ENCODE measurements around the gene DOCK9.

Gene DOCK9

DNA sequence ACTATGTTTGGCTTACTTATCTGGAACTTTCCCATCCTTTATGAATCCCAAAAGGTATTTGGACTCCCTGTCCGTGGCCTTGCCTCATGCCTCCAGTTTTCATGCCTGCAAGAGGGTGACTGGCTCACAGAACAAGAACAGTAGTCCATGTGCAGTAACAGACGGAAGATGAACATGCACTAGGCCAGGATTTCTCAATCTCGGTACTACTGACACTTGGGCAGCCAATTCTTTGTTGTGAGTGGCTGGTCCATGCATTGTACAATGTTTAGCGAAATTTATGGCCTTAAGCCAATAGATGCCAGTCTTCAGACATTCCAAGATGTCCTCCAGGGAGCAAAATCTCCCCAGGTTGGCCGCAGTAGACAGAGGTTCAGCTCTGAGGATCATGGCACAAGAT, 61.9 kb downstream of the DOCK9 start:
- no peak overlapping the region for H4K91ac ChIP-seq (ENCODE audit: low read depth, low read length)
- H3K79me2 ChIP-seq (ENCODE audit: control insufficient read depth, insufficient read depth, low read length, poor library complexity) = no peaks in the 10 kb centered on the region
- H3K79me1 ChIP-seq (ENCODE audit: low read length) = no peaks in the 10 kb centered on the region
- H3K14ac ChIP-seq (ENCODE audit: low read length) = no peak overlapping the region
- no peak overlapping the region for H4K12ac ChIP-seq (ENCODE audit: low read depth, low read length)
- no peak overlapping the region for H2BK12ac ChIP-seq (ENCODE audit: low read length)
- H3K4me2 ChIP-seq (ENCODE audit: low read length) = no peak overlapping the region
- no peak for DNase-seq
- peaks cover 8 to 20% of the 10 kb centered on the region in 2 experiments for H3K36me3 ChIP-seq (ENCODE audit: control insufficient read depth in 1 of 2, insufficient read depth in 2 of 2, low read length in 2 of 2)
- H3K9me3 ChIP-seq (ENCODE audit: insufficient read depth, low read depth, low read length) = no peaks in the 10 kb centered on the region
- H2AFZ ChIP-seq (ENCODE audit: insufficient read depth, low read length, poor library complexity) = no peak overlapping the region
- no peak overlapping the region for H2BK5ac ChIP-seq (ENCODE audit: low read depth, low read length, poor library complexity)
- no peak overlapping the region for H2BK120ac ChIP-seq (ENCODE audit: insufficient read depth, low read length, poor library complexity)
- no peak overlapping the region for H3K4ac ChIP-seq (ENCODE audit: low read depth, low read length)
- H2AK5ac ChIP-seq (ENCODE audit: low read length) = no peak overlapping the region
- H3K9ac ChIP-seq (ENCODE audit: low read length) = no peak overlapping the region
- no CpG with 5 or more reads among the region's 5 CpGs for WGBS (ENCODE audit: extremely low coverage, insufficient coverage, insufficient read length)
- no peak overlapping the region for H3K18ac ChIP-seq (ENCODE audit: low read length)
- H3K27me3 ChIP-seq (ENCODE audit: insufficient read depth, low read length) = no peaks in the 10 kb centered on the region
- no peak overlapping the region for H4K8ac ChIP-seq (ENCODE audit: low read depth, low read length)
- H3K4me3 ChIP-seq (ENCODE audit: low read depth, low read length) = no peak overlapping the region
- H3K4me1 ChIP-seq (ENCODE audit: control insufficient read depth in 1 of 2, insufficient read depth in 2 of 2, low read length in 2 of 2) = no peaks in the 10 kb centered on the region
- no peak overlapping the region for H3K27ac ChIP-seq (ENCODE audit: low read depth, low read length)
- H3K23ac ChIP-seq (ENCODE audit: low read length) = no peak overlapping the region

DNA sequence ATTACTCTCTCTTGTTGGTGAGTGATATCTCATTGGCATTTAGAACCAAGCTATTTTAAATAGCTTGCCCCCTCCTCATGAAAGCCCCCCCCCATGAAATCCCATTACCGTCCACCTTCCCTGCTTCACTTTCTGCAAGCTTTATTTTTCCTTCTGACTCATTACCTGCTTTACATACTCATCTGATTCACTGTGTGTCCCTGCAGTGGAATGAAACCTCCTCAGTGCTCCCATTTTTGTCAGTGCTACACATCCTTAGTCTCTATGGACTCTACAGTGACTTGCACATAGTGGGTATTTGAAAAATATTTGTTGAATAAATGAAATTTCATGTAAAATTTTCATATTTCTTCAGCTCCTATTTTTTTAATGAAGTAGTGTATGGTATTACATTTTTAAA, 62.3 kb downstream of the DOCK9 start:
- H3K27ac ChIP-seq (ENCODE audit: low read depth, low read length) = no peak overlapping the region
- H3K18ac ChIP-seq (ENCODE audit: low read length) = no peak overlapping the region
- H2BK5ac ChIP-seq (ENCODE audit: low read depth, low read length, poor library complexity) = no peak overlapping the region
- peaks cover 3 to 4% of the 10 kb centered on the region in 2 experiments for H3K4me1 ChIP-seq (ENCODE audit: control insufficient read depth in 1 of 2, insufficient read depth in 2 of 2, low read length in 2 of 2)
- no peak overlapping the region for H2AFZ ChIP-seq (ENCODE audit: insufficient read depth, low read length, poor library complexity)
- no peak overlapping the region for H4K91ac ChIP-seq (ENCODE audit: low read depth, low read length)
- DNase-seq = no peak
- H4K12ac ChIP-seq (ENCODE audit: low read depth, low read length) = no peak overlapping the region
- no peak overlapping the region for H3K14ac ChIP-seq (ENCODE audit: low read length)
- H2BK12ac ChIP-seq (ENCODE audit: low read length) = no peak overlapping the region
- no peak overlapping the region for H4K8ac ChIP-seq (ENCODE audit: low read depth, low read length)
- H3K27me3 ChIP-seq (ENCODE audit: insufficient read depth, low read length) = no peaks in the 10 kb centered on the region
- H3K23ac ChIP-seq (ENCODE audit: low read length) = no peak overlapping the region
- no peaks in the 10 kb centered on the region for H3K79me2 ChIP-seq (ENCODE audit: control insufficient read depth, insufficient read depth, low read length, poor library complexity)
- no peak overlapping the region for H3K4ac ChIP-seq (ENCODE audit: low read depth, low read length)
- no CpG with 5 or more reads among the region's 1 CpG for WGBS (ENCODE audit: extremely low coverage, insufficient coverage, insufficient read length)
- no peak overlapping the region for H2BK120ac ChIP-seq (ENCODE audit: insufficient read depth, low read length, poor library complexity)
- no peaks in the 10 kb centered on the region for H3K9me3 ChIP-seq (ENCODE audit: insufficient read depth, low read depth, low read length)
- no peak overlapping the region for H2AK5ac ChIP-seq (ENCODE audit: low read length)
- H3K4me3 ChIP-seq (ENCODE audit: low read depth, low read length) = no peak overlapping the region
- H3K9ac ChIP-seq (ENCODE audit: low read length) = no peak overlapping the region
- H3K36me3 ChIP-seq (ENCODE audit: control insufficient read depth in 1 of 2, insufficient read depth in 2 of 2, low read length in 2 of 2) = peaks cover 8 to 19% of the 10 kb centered on the region in 2 experiments
- no peak overlapping the region for H3K4me2 ChIP-seq (ENCODE audit: low read length)
- H3K79me1 ChIP-seq (ENCODE audit: low read length) = no peaks in the 10 kb centered on the region

DNA sequence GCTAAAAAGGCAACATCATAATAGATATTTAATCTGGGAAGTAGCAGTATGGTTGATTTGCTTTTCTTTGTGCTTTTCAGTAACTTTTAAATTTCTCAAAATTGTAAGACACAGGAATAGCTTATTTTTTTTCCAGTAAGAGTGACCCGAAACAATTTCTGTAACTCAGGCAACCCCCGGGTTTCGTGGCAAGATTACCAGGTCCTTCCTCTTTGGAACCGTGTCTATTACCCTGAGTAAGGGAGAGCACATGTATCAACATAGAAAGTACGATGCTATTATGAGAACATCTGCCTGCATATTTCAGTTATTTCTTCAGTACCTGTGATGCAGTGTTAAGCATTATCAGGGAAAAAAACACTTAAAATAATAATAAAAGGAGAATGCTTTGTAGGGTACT, 64.1 kb downstream of the DOCK9 start:
- no peak overlapping the region for H4K8ac ChIP-seq (ENCODE audit: low read depth, low read length)
- DNase-seq = no peak
- no peak overlapping the region for H2BK120ac ChIP-seq (ENCODE audit: insufficient read depth, low read length, poor library complexity)
- H3K27me3 ChIP-seq (ENCODE audit: insufficient read depth, low read length) = no peaks in the 10 kb centered on the region
- H3K14ac ChIP-seq (ENCODE audit: low read length) = no peak overlapping the region
- no peak overlapping the region for H4K12ac ChIP-seq (ENCODE audit: low read depth, low read length)
- peaks cover 3 to 6% of the 10 kb centered on the region in 2 experiments for H3K4me1 ChIP-seq (ENCODE audit: control insufficient read depth in 1 of 2, insufficient read depth in 2 of 2, low read length in 2 of 2)
- H3K9me3 ChIP-seq (ENCODE audit: insufficient read depth, low read depth, low read length) = no peaks in the 10 kb centered on the region
- H2BK5ac ChIP-seq (ENCODE audit: low read depth, low read length, poor library complexity) = no peak overlapping the region
- no peak overlapping the region for H3K9ac ChIP-seq (ENCODE audit: low read length)
- H3K23ac ChIP-seq (ENCODE audit: low read length) = no peak overlapping the region
- no peaks in the 10 kb centered on the region for H3K79me2 ChIP-seq (ENCODE audit: control insufficient read depth, insufficient read depth, low read length, poor library complexity)
- H3K4me3 ChIP-seq (ENCODE audit: low read depth, low read length) = no peak overlapping the region
- H2AK5ac ChIP-seq (ENCODE audit: low read length) = no peak overlapping the region
- no peak overlapping the region for H3K4me2 ChIP-seq (ENCODE audit: low read length)
- H3K18ac ChIP-seq (ENCODE audit: low read length) = no peak overlapping the region
- H3K27ac ChIP-seq (ENCODE audit: low read depth, low read length) = no peak overlapping the region
- H2BK12ac ChIP-seq (ENCODE audit: low read length) = no peak overlapping the region
- no CpG with 5 or more reads among the region's 5 CpGs for WGBS (ENCODE audit: extremely low coverage, insufficient coverage, insufficient read length)
- H3K36me3 ChIP-seq (ENCODE audit: control insufficient read depth in 1 of 2, insufficient read depth in 2 of 2, low read length in 2 of 2) = peaks cover 8 to 14% of the 10 kb centered on the region in 2 experiments
- H3K79me1 ChIP-seq (ENCODE audit: low read length) = no peaks in the 10 kb centered on the region
- H4K91ac ChIP-seq (ENCODE audit: low read depth, low read length) = no peak overlapping the region
- H3K4ac ChIP-seq (ENCODE audit: low read depth, low read length) = no peak overlapping the region
- H2AFZ ChIP-seq (ENCODE audit: insufficient read depth, low read length, poor library complexity) = no peak overlapping the region

DNA sequence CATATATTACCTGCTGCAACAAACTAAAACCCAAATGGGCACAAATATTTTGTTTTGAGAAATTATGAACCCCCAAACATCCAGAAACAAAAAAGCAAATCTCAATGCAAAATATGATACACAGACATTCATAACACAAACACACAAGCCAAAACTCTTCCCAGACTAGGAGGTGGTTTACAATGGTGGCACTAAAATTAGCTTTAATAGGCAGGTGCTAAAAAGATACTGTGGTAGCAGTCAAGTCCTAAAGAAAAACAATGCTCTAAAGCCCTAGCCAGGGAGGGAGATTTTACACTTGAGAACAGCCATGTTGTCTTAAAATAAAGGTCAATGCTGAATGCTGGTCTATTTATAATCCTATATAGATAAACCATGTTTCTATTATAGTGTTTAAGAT, 65.0 kb downstream of the DOCK9 start:
- peaks cover 8 to 13% of the 10 kb centered on the region in 2 experiments for H3K36me3 ChIP-seq (ENCODE audit: control insufficient read depth in 1 of 2, insufficient read depth in 2 of 2, low read length in 2 of 2)
- no peaks in the 10 kb centered on the region for H3K79me2 ChIP-seq (ENCODE audit: control insufficient read depth, insufficient read depth, low read length, poor library complexity)

More for the DNA sequence above, 65.0 kb downstream of the DOCK9 start:
- Histone ChIP-seq H3K27ac (ENCODE audit: low read depth, low read length) (no peak overlapping the region), H4K12ac (ENCODE audit: low read depth, low read length) (no peak overlapping the region), H3K14ac (ENCODE audit: low read length) (no peak overlapping the region), H3K27me3 (ENCODE audit: insufficient read depth, low read length) (no peaks in the 10 kb centered on the region), H4K8ac (ENCODE audit: low read depth, low read length) (no peak overlapping the region), H2AFZ (ENCODE audit: insufficient read depth, low read length, poor library complexity) (no peak overlapping the region), H2BK5ac (ENCODE audit: low read depth, low read length, poor library complexity) (no peak overlapping the region), H3K4me3 (ENCODE audit: low read depth, low read length) (no peak overlapping the region), H3K4ac (ENCODE audit: low read depth, low read length) (no peak overlapping the region), H3K4me2 (ENCODE audit: low read length) (no peak overlapping the region), H3K79me1 (ENCODE audit: low read length) (no peaks in the 10 kb centered on the region), H2AK5ac (ENCODE audit: low read length) (no peak overlapping the region), H2BK12ac (ENCODE audit: low read length) (no peak overlapping the region), H3K23ac (ENCODE audit: low read length) (no peak overlapping the region), H3K9me3 (ENCODE audit: insufficient read depth, low read depth, low read length) (no peaks in the 10 kb centered on the region), H3K4me1 (ENCODE audit: control insufficient read depth in 1 of 2, insufficient read depth in 2 of 2, low read length in 2 of 2) (peaks cover 3 to 6% of the 10 kb centered on the region in 2 experiments), H4K91ac (ENCODE audit: low read depth, low read length) (no peak overlapping the region), H3K9ac (ENCODE audit: low read length) (no peak overlapping the region), H3K18ac (ENCODE audit: low read length) (no peak overlapping the region), H2BK120ac (ENCODE audit: insufficient read depth, low read length, poor library complexity) (no peak overlapping the region)
- no peak for DNase-seq

Data from trophoblast cell (in vitro differentiated cells and primary cell).